ENCODE results near the gene PAK1. TPM values are rescaled to one million over a fixed set of nuclear protein-coding genes. Genes with fewer than 3 reads are reported as not detected.

Gene PAK1
- total and polyA plus RNA-seq, 9 of the 15 experiments (the other 6 are each of a cell fraction or from before 2014, with no cell fraction given): 0.52 to 11.7 (median 1.9) TPM

Other genes starting within 250 kb of the PAK1 start
- gene GDPD4, start 172.4 kb downstream of the PAK1 start, total RNA-seq (2014; rRNA removed): not detected in 2 replicates
- gene GDPD4, start 172.4 kb downstream of the PAK1 start, total RNA-seq (2014; rRNA removed; fragmentation: Illumina TruSeq; extraction: Trizol): 0.40 TPM in 1 of 2 replicates, not detected in the other
- gene GDPD4, start 172.4 kb downstream of the PAK1 start, total RNA-seq (2015; rRNA removed; fragmentation: Illumina TruSeq; extraction: Trizol): not detected in 2 replicates
- not detected in 2 replicates for gene GDPD4, start 172.4 kb downstream of the PAK1 start, total RNA-seq (2021)
- not detected in 2 replicates for gene GDPD4, start 172.4 kb downstream of the PAK1 start, polyA plus RNA-seq (2011; rRNA removed)
- gene GDPD4, start 172.4 kb downstream of the PAK1 start, polyA plus RNA-seq (2014; fragmentation: Illumina TruSeq; extraction: Trizol): not detected in 2 replicates
- not detected for gene GDPD4, start 172.4 kb downstream of the PAK1 start, polyA plus RNA-seq (2014; fragmentation: Nextera tagmentation; extraction: Ambion mirVana)
- not detected in 2 replicates for gene GDPD4, start 172.4 kb downstream of the PAK1 start, polyA plus RNA-seq (2014; rRNA removed)
- 0.36 and 0.45 TPM in 2 replicates for gene AQP11, start 115.9 kb upstream of the PAK1 start, total RNA-seq (2014; rRNA removed)
- gene AQP11, start 115.9 kb upstream of the PAK1 start, total RNA-seq (2014; rRNA removed; fragmentation: Illumina TruSeq; extraction: Trizol): 0.11 and 0.16 TPM in 2 replicates
- 0.25 and 0.34 TPM in 2 replicates for gene AQP11, start 115.9 kb upstream of the PAK1 start, total RNA-seq (2015; rRNA removed; fragmentation: Illumina TruSeq; extraction: Trizol)
- gene AQP11, start 115.9 kb upstream of the PAK1 start, total RNA-seq (2021): 0.35 and 0.58 TPM in 2 replicates
- gene AQP11, start 115.9 kb upstream of the PAK1 start, polyA plus RNA-seq (2011; rRNA removed): 0.39 and 0.54 TPM in 2 replicates
- gene AQP11, start 115.9 kb upstream of the PAK1 start, polyA plus RNA-seq (2014; fragmentation: Illumina TruSeq; extraction: Trizol): 0.09 and 0.18 TPM in 2 replicates
- 1 to 10 TPM in 1 of 2 experiments, under 1 TPM in 1; 0.42 to 1.0 TPM for gene AQP11, start 115.9 kb upstream of the PAK1 start, polyA plus RNA-seq (2014; fragmentation: Nextera tagmentation; extraction: Ambion mirVana)
- 0.37 and 0.51 TPM in 2 replicates for gene AQP11, start 115.9 kb upstream of the PAK1 start, polyA plus RNA-seq (2014; rRNA removed)
- gene CLNS1A, start 163.7 kb upstream of the PAK1 start, total RNA-seq (2014; rRNA removed): 307 and 311 TPM in 2 replicates
- 389 and 460 TPM in 2 replicates for gene CLNS1A, start 163.7 kb upstream of the PAK1 start, total RNA-seq (2014; rRNA removed; fragmentation: Illumina TruSeq; extraction: Trizol)
- gene CLNS1A, start 163.7 kb upstream of the PAK1 start, total RNA-seq (2015; rRNA removed; fragmentation: Illumina TruSeq; extraction: Trizol): 326 and 345 TPM in 2 replicates
- 225 and 234 TPM in 2 replicates for gene CLNS1A, start 163.7 kb upstream of the PAK1 start, total RNA-seq (2021)
- 334 and 472 TPM in 2 replicates for gene CLNS1A, start 163.7 kb upstream of the PAK1 start, polyA plus RNA-seq (2011; rRNA removed)
- 420 and 442 TPM in 2 replicates for gene CLNS1A, start 163.7 kb upstream of the PAK1 start, polyA plus RNA-seq (2014; fragmentation: Illumina TruSeq; extraction: Trizol)
- 100 to 1,000 TPM; 146 to 164 TPM for gene CLNS1A, start 163.7 kb upstream of the PAK1 start, polyA plus RNA-seq (2014; fragmentation: Nextera tagmentation; extraction: Ambion mirVana)
- gene CLNS1A, start 163.7 kb upstream of the PAK1 start, polyA plus RNA-seq (2014; rRNA removed): 397 and 427 TPM in 2 replicates